Activated CD4-positive, alpha-beta memory T cell treated with anti-CD3 and anti-CD28 coated beads for 36 hours (primary cell): ENCODE measurements around the gene NRL. TPM values are rescaled to one million over a fixed set of nuclear protein-coding genes. Genes with fewer than 3 reads are reported as not detected.

ENCODE experiments used
- CTCF ChIA-PET: fragments of 350-600 bp; sonication (Branson Sonifier 250); formaldehyde crosslinking; loops from one replicate; lab custom pipeline; 2021; ENCODE audit warnings: antibody characterized with exemption, inconsistent platforms; lab: Charles Lee
- POLR2A ChIA-PET: fragments of 350-600 bp; sonication (Branson Sonifier 250); formaldehyde crosslinking; loops from one replicate; lab custom pipeline; 2021; ENCODE audit warnings: antibody characterized with exemption; lab: Charles Lee
- DNase-seq: peaks from one replicate; pipeline ENCODE4 v3.0.0-alpha.2; 2020
- H3K27ac Mint-ChIP-seq: one replicate; pipeline ENCODE4 v1.8.0; 2021; ENCODE audit warnings: mixed read lengths
- H3K27me3 Mint-ChIP-seq: one replicate; pipeline ENCODE4 v1.8.0; 2021; ENCODE audit warnings: mixed read lengths
- H3K36me3 Mint-ChIP-seq: one replicate; pipeline ENCODE4 v1.8.0; 2021; ENCODE audit warnings: mixed read lengths
- H3K4me1 Mint-ChIP-seq: one replicate; pipeline ENCODE4 v1.8.0; 2021; ENCODE audit warnings: low read depth, mixed read lengths
- H3K4me3 Mint-ChIP-seq: one replicate; pipeline ENCODE4 v1.8.0; 2021; ENCODE audit warnings: mild to moderate bottlenecking, mixed read lengths
- H3K9me3 Mint-ChIP-seq: one replicate; pipeline ENCODE4 v1.8.0; 2021; ENCODE audit warnings: mixed read lengths
- intact Hi-C: fragments of 100-400 bp; cut with micrococcal nuclease; formaldehyde crosslinking; loops from one replicate; pipeline ENCODE4 v1.15.1; 2023
- total RNA-seq, 2 experiments: library from RNA; stranded (reverse); gene quantifications; one replicate each; pipeline ENCODE4 v1.2.3, GENCODE V29; 2021

NRL gene
- total RNA-seq, 2 experiments from 2014 or later, result 1.2 to 1.9 TPM

GRCh38 chr14:24135584-24135833 is 20.8 kb upstream of the NRL start:
- POLR2A ChIA-PET, result interaction anchor here (0.7 to 4.9 kb wide), 13 partner anchors 9 to 135 kb away, joined by 3 to 73 read pairs (median 5); partner anchors contain the start of genes CHMP4A, DCAF11, IPO4 and IRF9
- CTCF ChIA-PET, result interaction anchor here (1.0 to 7.1 kb wide), 8 partner anchors 11 to 174 kb away, joined by 3 to 59 read pairs (median 13); partner anchors contain the start of genes DCAF11, IRF9, LTB4R2 and NRL
- intact Hi-C loops, result no loop called here
- H3K4me3 Mint-ChIP-seq, result peak overlapping the region; percentile 80
- peaks cover 34% of the 10 kb centered on the region for H3K36me3 Mint-ChIP-seq
- no peaks in the 10 kb centered on the region for H3K27me3 Mint-ChIP-seq
- H3K27ac Mint-ChIP-seq, result peak overlapping the region; percentile 96
- peaks cover 55% of the 10 kb centered on the region for H3K4me1 Mint-ChIP-seq
- no peaks in the 10 kb centered on the region for H3K9me3 Mint-ChIP-seq
- DNase-seq, result no peak

- Mint-ChIP-seq H3K4me1 (peaks cover 43% of the 10 kb centered on the region), H3K27ac (no peak overlapping the region), H3K27me3 (no peaks in the 10 kb centered on the region), H3K9me3 (no peaks in the 10 kb centered on the region), H3K36me3 (peaks cover 22% of the 10 kb centered on the region), H3K4me3 (no peak overlapping the region)
- DNase-seq, result no peak
- ChIA-PET POLR2A (interaction anchor here (1.1 to 1.9 kb wide), 2 partner anchors 12 to 19 kb away, joined by 4 to 9 read pairs; partner anchors contain the start of genes DCAF11 and NRL), CTCF (interaction anchor here (0.6 to 2.6 kb wide), 4 partner anchors 23 to 496 kb away, joined by 3 to 10 read pairs (median 4); no protein-coding TSS in a partner anchor)
- intact Hi-C loops, result no loop called here
Measured at GRCh38 chr14:24133735-24134134, 19.0 kb upstream of the NRL start.

GRCh38 chr14:24132976-24133375 is 18.2 kb upstream of the NRL start:
- peaks cover 15% of the 10 kb centered on the region for H3K36me3 Mint-ChIP-seq
- H3K27me3 Mint-ChIP-seq, result no peaks in the 10 kb centered on the region
- CTCF ChIA-PET, result interaction anchor here (1.3 to 2.6 kb wide), 3 partner anchors 18 to 42 kb away, joined by 3 to 10 read pairs (median 5); partner anchors contain the start of genes DCAF11 and NRL
- intact Hi-C loops, result no loop called here
- H3K27ac Mint-ChIP-seq, result peak overlapping the region; percentile 64
- POLR2A ChIA-PET, result interaction anchor here (0.7 to 1.9 kb wide), 4 partner anchors 13 to 29 kb away, joined by 3 to 9 read pairs (median 4); partner anchors contain the start of genes DCAF11, IRF9 and NRL
- DNase-seq, result no peak
- H3K4me1 Mint-ChIP-seq, result peaks cover 35% of the 10 kb centered on the region
- H3K9me3 Mint-ChIP-seq, result no peaks in the 10 kb centered on the region
- no peak overlapping the region for H3K4me3 Mint-ChIP-seq

- Mint-ChIP-seq H3K4me3 (peak overlapping the region; percentile 35), H3K27me3 (no peaks in the 10 kb centered on the region), H3K4me1 (peaks cover 29% of the 10 kb centered on the region), H3K36me3 (peaks cover 8% of the 10 kb centered on the region), H3K27ac (peak overlapping the region; percentile 72), H3K9me3 (no peaks in the 10 kb centered on the region)
- intact Hi-C loops, result no loop called here
- DNase-seq, result peak; percentile 47
- CTCF ChIA-PET, result interaction anchor here (0.6 to 2.6 kb wide), 3 partner anchors 17 to 1202 kb away, joined by 3 to 10 read pairs (median 3); partner anchors contain the start of genes DCAF11 and NRL
- POLR2A ChIA-PET, result interaction anchor here (0.7 to 1.9 kb wide), 4 partner anchors 12 to 29 kb away, joined by 3 to 9 read pairs (median 4); partner anchors contain the start of genes DCAF11, IRF9 and NRL
Measured at GRCh38 chr14:24132061-24132685, 17.4 kb upstream of the NRL start.

- Mint-ChIP-seq H3K36me3 (peaks cover 2% of the 10 kb centered on the region), H3K9me3 (no peaks in the 10 kb centered on the region), H3K4me3 (no peak overlapping the region), H3K27me3 (no peaks in the 10 kb centered on the region), H3K4me1 (peaks cover 24% of the 10 kb centered on the region), H3K27ac (peak overlapping the region; percentile 72)
- CTCF ChIA-PET, result interaction anchor here (1.3 kb wide), 1 partner anchor 17 kb away, joined by 3 read pairs; the partner anchor contains the start of genes DCAF11 and NRL
- POLR2A ChIA-PET, result no interaction called here
- DNase-seq, result no peak
- intact Hi-C loops, result no loop called here
Measured at GRCh38 chr14:24131549-24131966, 16.8 kb upstream of the NRL start.

GRCh38 chr14:24130717-24131548 is 16.2 kb upstream of the NRL start:
- Mint-ChIP-seq H3K36me3 (no peaks in the 10 kb centered on the region), H3K4me3 (no peak overlapping the region), H3K27me3 (no peaks in the 10 kb centered on the region), H3K9me3 (no peaks in the 10 kb centered on the region), H3K4me1 (peaks cover 24% of the 10 kb centered on the region), H3K27ac (no peak overlapping the region)
- intact Hi-C loops, result no loop called here
- CTCF ChIA-PET, result interaction anchor here (0.6 to 0.9 kb wide), 3 partner anchors 10 to 167 kb away, joined by 3 read pairs; partner anchors contain the start of gene EMC9
- no peak for DNase-seq
- POLR2A ChIA-PET, result no interaction called here

GRCh38 chr14:24130380-24130716 is 15.6 kb upstream of the NRL start, which contains the start of gene FITM1:
Gene FITM1, plus strand, starts transcription at chr14:24130659. Its CDS starts 905 bp downstream, at chr14:24131564.
- no peaks in the 10 kb centered on the region for H3K27me3 Mint-ChIP-seq
- no peaks in the 10 kb centered on the region for H3K9me3 Mint-ChIP-seq
- H3K4me1 Mint-ChIP-seq, result peaks cover 22% of the 10 kb centered on the region
- no peak within 1 kb of the TSS for H3K27ac Mint-ChIP-seq
- no peaks in the 10 kb centered on the region for H3K36me3 Mint-ChIP-seq
- ChIA-PET CTCF (interaction anchor here (0.8 to 0.9 kb wide), 2 partner anchors 11 to 72 kb away, joined by 3 read pairs; partner anchors contain the start of gene EMC9), POLR2A (no interaction called here)
- no peak for DNase-seq
- H3K4me3 Mint-ChIP-seq, result no peak within 1 kb of the TSS
- intact Hi-C loops, result no loop called here

GRCh38 chr14:24129410-24129998 is 14.8 kb upstream of the NRL start:
- Mint-ChIP-seq H3K4me3 (no peak overlapping the region), H3K9me3 (no peaks in the 10 kb centered on the region), H3K27me3 (no peaks in the 10 kb centered on the region), H3K36me3 (no peaks in the 10 kb centered on the region), H3K4me1 (peaks cover 18% of the 10 kb centered on the region), H3K27ac (no peak overlapping the region)
- CTCF ChIA-PET, result interaction anchor here (0.7 kb wide), 1 partner anchor 38 kb away, joined by 3 read pairs; no protein-coding TSS in a partner anchor
- intact Hi-C loops, result no loop called here
- DNase-seq, result no peak
- POLR2A ChIA-PET, result interaction anchor here (0.6 kb wide), 1 partner anchor 17 kb away, joined by 3 read pairs; the partner anchor contains the start of gene PSME2

- Mint-ChIP-seq H3K4me3 (no peak overlapping the region), H3K27ac (no peak overlapping the region), H3K9me3 (no peaks in the 10 kb centered on the region), H3K4me1 (peaks cover 12% of the 10 kb centered on the region), H3K36me3 (peaks cover 5% of the 10 kb centered on the region), H3K27me3 (no peaks in the 10 kb centered on the region)
- ChIA-PET POLR2A (interaction anchor here (4.9 kb wide), 1 partner anchor 12 kb away, joined by 27 read pairs; the partner anchor contains the start of genes DCAF11 and NRL), CTCF (interaction anchor here (0.6 to 1.7 kb wide), 2 partner anchors 18 to 19 kb away, joined by 3 read pairs; no protein-coding TSS in a partner anchor)
- intact Hi-C loops, result no loop called here
- no peak for DNase-seq
Measured at GRCh38 chr14:24127673-24128072, 12.9 kb upstream of the NRL start.

- intact Hi-C loops, result no loop called here
- H3K36me3 Mint-ChIP-seq, result peaks cover 9% of the 10 kb centered on the region
- no peak for DNase-seq
- ChIA-PET CTCF (interaction anchor here (0.6 to 1.7 kb wide), 2 partner anchors 17 to 19 kb away, joined by 3 read pairs; no protein-coding TSS in a partner anchor), POLR2A (interaction anchor here (1.2 to 4.9 kb wide), 3 partner anchors 9 to 20 kb away, joined by 3 to 27 read pairs (median 8); partner anchors contain the start of genes DCAF11, NRL, PSME1 and PSME2)
- peaks cover 5% of the 10 kb centered on the region for H3K4me1 Mint-ChIP-seq
- no peak overlapping the region for H3K4me3 Mint-ChIP-seq
- H3K27me3 Mint-ChIP-seq, result no peaks in the 10 kb centered on the region
- H3K9me3 Mint-ChIP-seq, result no peaks in the 10 kb centered on the region
- no peak overlapping the region for H3K27ac Mint-ChIP-seq
Measured at GRCh38 chr14:24126939-24127338, 12.2 kb upstream of the NRL start.
